ENCODE results near the gene VPS72.

VPS72 gene

GRCh38 chr1:151165738-151166504, 24.1 kb downstream of the VPS72 start, which contains the start of the genes LYSMD1 and SCNM1:
TSS of gene LYSMD1 (minus strand) at chr1:151165902. CDS start at chr1:151165258, 644 bp downstream.
TSS of gene SCNM1 (plus strand) at chr1:151166144. CDS start at chr1:151166153, 9 bp downstream.
- Mint-ChIP-seq H3K27ac (peak within 1 kb of the TSS; percentile 93), H3K27me3 (ENCODE audit: low read depth) (no peaks in the 10 kb centered on the region), H3K36me3 (ENCODE audit: low read depth) (peaks cover 40% of the 10 kb centered on the region), H3K4me1 (ENCODE audit: low read depth) (peaks cover 39% of the 10 kb centered on the region), H3K9me3 (no peaks in the 10 kb centered on the region), H3K4me3 (peak within 1 kb of the TSS; percentile 96)

DNA sequence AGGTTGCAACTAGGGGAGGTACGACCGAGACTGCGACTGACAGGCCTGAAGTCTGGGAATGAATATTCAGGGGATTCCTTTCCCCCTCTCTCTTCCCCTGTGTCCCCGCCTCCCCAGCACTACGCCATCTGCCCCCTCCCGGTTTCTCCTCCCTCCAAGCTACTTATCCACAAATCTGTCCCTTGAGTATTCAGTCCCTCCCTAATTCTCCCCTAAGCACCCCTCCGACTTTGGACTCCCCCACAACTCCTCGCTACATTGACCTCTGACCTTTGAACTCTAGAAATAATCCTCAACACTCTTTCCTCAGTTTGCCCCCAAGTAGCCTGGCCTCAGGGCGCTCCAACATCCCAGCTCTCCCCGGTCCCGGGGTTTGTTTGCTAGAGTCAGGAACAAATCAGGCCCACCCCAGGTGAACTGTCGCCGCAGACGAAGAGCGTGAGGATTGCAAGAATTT, 24.7 kb downstream of the VPS72 start:
- Mint-ChIP-seq H3K27ac (peak overlapping the region; percentile 93), H3K9me3 (no peaks in the 10 kb centered on the region), H3K36me3 (ENCODE audit: low read depth) (peaks cover 37% of the 10 kb centered on the region), H3K4me1 (ENCODE audit: low read depth) (peaks cover 41% of the 10 kb centered on the region), H3K27me3 (ENCODE audit: low read depth) (no peaks in the 10 kb centered on the region), H3K4me3 (peak overlapping the region; percentile 96)

- peaks cover 38% of the 10 kb centered on the region for H3K36me3 Mint-ChIP-seq (ENCODE audit: low read depth)
- peak overlapping the region; percentile 96 for H3K4me3 Mint-ChIP-seq
- no peaks in the 10 kb centered on the region for H3K27me3 Mint-ChIP-seq (ENCODE audit: low read depth)
- peaks cover 42% of the 10 kb centered on the region for H3K4me1 Mint-ChIP-seq (ENCODE audit: low read depth)
- H3K9me3 Mint-ChIP-seq: no peaks in the 10 kb centered on the region
- H3K27ac Mint-ChIP-seq: peak overlapping the region; percentile 93
Measured at GRCh38 chr1:151164732-151165280, 25.2 kb downstream of the VPS72 start.

DNA sequence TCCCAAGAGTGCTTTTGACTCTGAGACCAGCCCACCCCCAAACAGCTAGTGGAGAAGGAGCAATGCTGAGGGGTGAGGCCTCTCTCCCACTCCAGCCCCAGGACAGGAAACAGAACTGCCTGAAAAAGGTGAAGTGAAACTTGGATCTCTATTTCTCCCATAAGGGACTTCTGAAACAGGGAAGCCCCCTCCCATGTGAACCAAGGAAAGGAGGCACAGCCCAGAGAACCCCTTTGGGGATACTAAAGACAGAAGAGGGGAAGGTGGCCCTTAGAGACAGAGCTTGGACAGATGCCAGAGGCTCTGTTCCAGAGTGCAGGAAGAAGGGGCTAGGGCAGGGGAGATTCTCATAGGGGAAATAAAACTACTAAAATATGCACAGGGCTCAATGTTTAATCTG, 30.6 kb downstream of the VPS72 start:
- Mint-ChIP-seq H3K4me3 (peak overlapping the region; percentile 41), H3K27ac (peak overlapping the region; percentile 82), H3K27me3 (ENCODE audit: low read depth) (no peaks in the 10 kb centered on the region), H3K4me1 (ENCODE audit: low read depth) (peaks cover 61% of the 10 kb centered on the region), H3K36me3 (ENCODE audit: low read depth) (peaks cover 35% of the 10 kb centered on the region), H3K9me3 (no peaks in the 10 kb centered on the region)

- Mint-ChIP-seq H3K4me3 (peak overlapping the region; percentile 96), H3K36me3 (ENCODE audit: low read depth) (peaks cover 31% of the 10 kb centered on the region), H3K27ac (peak overlapping the region; percentile 89), H3K27me3 (ENCODE audit: low read depth) (no peaks in the 10 kb centered on the region), H3K9me3 (no peaks in the 10 kb centered on the region), H3K4me1 (ENCODE audit: low read depth) (peaks cover 56% of the 10 kb centered on the region)
Measured at GRCh38 chr1:151158751-151159251, 31.2 kb downstream of the VPS72 start.

DNA sequence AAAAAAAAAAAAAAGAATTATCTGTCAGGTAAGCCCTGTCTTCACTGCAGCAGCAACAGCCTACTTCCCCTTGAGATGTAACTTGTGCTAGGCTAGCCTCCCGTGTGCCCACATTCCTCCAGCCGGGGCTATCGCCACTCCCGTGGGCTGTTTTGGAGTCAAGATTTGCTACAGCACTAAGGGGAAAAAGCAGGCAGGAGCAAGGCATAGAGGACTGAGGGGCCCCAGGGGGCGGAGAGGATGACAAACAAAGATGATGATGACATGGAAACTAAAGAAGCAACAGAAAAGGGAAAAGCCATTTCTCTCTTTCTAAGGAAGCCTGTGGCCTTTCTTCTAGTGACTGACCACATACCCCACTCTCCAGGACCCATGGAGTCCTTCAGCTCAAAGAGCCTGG, 31.7 kb downstream of the VPS72 start:
- Mint-ChIP-seq H3K27me3 (ENCODE audit: low read depth) (no peaks in the 10 kb centered on the region), H3K4me3 (peak overlapping the region; percentile 96), H3K27ac (peak overlapping the region; percentile 89), H3K4me1 (ENCODE audit: low read depth) (peaks cover 55% of the 10 kb centered on the region), H3K9me3 (no peaks in the 10 kb centered on the region), H3K36me3 (ENCODE audit: low read depth) (peaks cover 31% of the 10 kb centered on the region)

DNA sequence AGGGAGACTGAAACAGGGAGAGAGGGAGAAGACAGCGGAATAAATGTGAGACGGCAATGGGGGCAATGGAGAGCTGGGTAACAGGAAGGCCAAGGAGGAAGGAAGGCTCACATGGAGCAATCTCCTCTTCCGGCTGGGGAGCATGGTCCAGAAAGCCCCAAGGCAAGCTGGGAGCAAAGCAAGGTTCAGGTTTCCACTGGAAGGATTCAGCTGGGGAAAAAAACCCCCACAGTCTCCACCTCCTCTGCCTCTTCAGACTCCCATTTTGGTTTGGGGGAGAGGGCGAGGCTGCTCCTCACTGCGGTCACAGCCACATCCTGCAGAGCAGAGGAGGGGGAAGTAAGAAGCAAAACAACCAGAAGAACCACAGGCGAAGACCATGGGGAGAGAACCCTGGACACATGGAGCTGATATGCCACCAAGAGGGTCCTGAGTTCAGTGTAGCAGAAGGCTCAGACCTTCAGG, 32.9 kb downstream of the VPS72 start:
- Mint-ChIP-seq H3K36me3 (ENCODE audit: low read depth) (peaks cover 31% of the 10 kb centered on the region), H3K9me3 (no peaks in the 10 kb centered on the region), H3K27ac (peak overlapping the region; percentile 89), H3K27me3 (ENCODE audit: low read depth) (no peaks in the 10 kb centered on the region), H3K4me1 (ENCODE audit: low read depth) (peaks cover 48% of the 10 kb centered on the region), H3K4me3 (peak overlapping the region; percentile 96)

DNA sequence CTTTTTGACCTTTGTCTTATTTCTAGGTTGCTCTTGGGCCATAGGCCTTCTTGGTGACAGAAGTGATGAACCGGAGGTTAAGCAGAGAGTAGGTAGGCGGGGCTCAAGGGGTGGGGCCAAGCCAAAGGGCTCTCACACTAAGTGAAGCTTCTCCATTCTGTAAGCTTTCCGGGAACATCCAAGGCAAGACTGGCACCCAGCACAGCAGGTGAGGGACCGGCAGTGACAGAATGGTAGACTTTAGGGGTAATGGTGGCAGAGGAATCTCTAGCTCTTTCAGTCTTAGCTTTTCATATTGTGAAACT, 33.5 kb downstream of the VPS72 start, which contains the start of gene TNFAIP8L2:
Gene TNFAIP8L2 (plus strand): TSS at position 135 of the 305 bp plus-strand sequence. CDS start 2,049 bp downstream, outside the sequence.
- Mint-ChIP-seq H3K27me3 (ENCODE audit: low read depth) (no peaks in the 10 kb centered on the region), H3K4me1 (ENCODE audit: low read depth) (peaks cover 41% of the 10 kb centered on the region)

DNA sequence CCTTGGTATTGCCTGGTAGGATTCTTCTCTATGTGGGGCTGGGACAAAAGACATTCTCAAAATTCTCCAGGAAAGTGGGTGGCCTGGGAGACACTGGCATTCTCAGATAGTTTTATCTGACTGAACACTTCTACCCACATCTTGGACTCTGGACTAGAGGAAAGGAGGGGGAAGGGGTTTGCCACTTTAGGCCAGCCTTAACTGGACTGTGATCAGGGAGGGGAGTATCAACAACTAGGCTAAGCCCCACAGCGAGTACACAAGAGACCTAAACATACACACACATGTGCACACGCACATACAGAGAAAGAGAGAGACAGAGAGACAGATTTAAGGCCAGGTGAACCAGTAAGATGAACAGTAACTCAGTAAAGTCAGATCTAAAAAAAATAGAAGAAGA, 42.3 kb downstream of the VPS72 start:
- Mint-ChIP-seq H3K27me3 (ENCODE audit: low read depth) (peaks cover 20% of the 10 kb centered on the region), H3K4me3 (peak overlapping the region; percentile 93), H3K27ac (no peak overlapping the region), H3K9me3 (no peaks in the 10 kb centered on the region), H3K4me1 (ENCODE audit: low read depth) (peaks cover 11% of the 10 kb centered on the region), H3K36me3 (ENCODE audit: low read depth) (peaks cover 2% of the 10 kb centered on the region)

More for the DNA sequence above, 33.5 kb downstream of the VPS72 start, which contains the start of gene TNFAIP8L2:
- Mint-ChIP-seq H3K36me3 (ENCODE audit: low read depth) (peaks cover 31% of the 10 kb centered on the region), H3K27ac (peak within 1 kb of the TSS; percentile 89), H3K9me3 (no peaks in the 10 kb centered on the region), H3K4me3 (peak within 1 kb of the TSS; percentile 96)

- H3K4me3 Mint-ChIP-seq: peak overlapping the region; percentile 93
- peak overlapping the region; percentile 32 for H3K27ac Mint-ChIP-seq
- H3K4me1 Mint-ChIP-seq (ENCODE audit: low read depth): peaks cover 11% of the 10 kb centered on the region
- peaks cover 20% of the 10 kb centered on the region for H3K27me3 Mint-ChIP-seq (ENCODE audit: low read depth)
- H3K36me3 Mint-ChIP-seq (ENCODE audit: low read depth): peaks cover 2% of the 10 kb centered on the region
- no peaks in the 10 kb centered on the region for H3K9me3 Mint-ChIP-seq
Measured at GRCh38 chr1:151147132-151147503, 42.9 kb downstream of the VPS72 start.

GRCh38 chr1:151146412-151147131, 43.4 kb downstream of the VPS72 start, which contains the start of gene SEMA6C:
TSS of gene SEMA6C (minus strand) at chr1:151146631. CDS start at chr1:151142621, 4,010 bp downstream.
- Mint-ChIP-seq H3K4me1 (ENCODE audit: low read depth) (peaks cover 11% of the 10 kb centered on the region), H3K36me3 (ENCODE audit: low read depth) (peaks cover 2% of the 10 kb centered on the region), H3K9me3 (no peaks in the 10 kb centered on the region), H3K27me3 (ENCODE audit: low read depth) (peaks cover 20% of the 10 kb centered on the region), H3K4me3 (peak within 1 kb of the TSS; percentile 93), H3K27ac (peak within 1 kb of the TSS; percentile 53)

GRCh38 chr1:151146072-151146411, 44.0 kb downstream of the VPS72 start:
- Mint-ChIP-seq H3K27me3 (ENCODE audit: low read depth) (peaks cover 20% of the 10 kb centered on the region), H3K4me3 (peak overlapping the region; percentile 93), H3K27ac (no peak overlapping the region), H3K9me3 (no peaks in the 10 kb centered on the region), H3K36me3 (ENCODE audit: low read depth) (peaks cover 2% of the 10 kb centered on the region), H3K4me1 (ENCODE audit: low read depth) (peaks cover 11% of the 10 kb centered on the region)

- Mint-ChIP-seq H3K4me1 (ENCODE audit: low read depth) (peaks cover 11% of the 10 kb centered on the region), H3K4me3 (peak overlapping the region; percentile 93), H3K36me3 (ENCODE audit: low read depth) (peaks cover 2% of the 10 kb centered on the region), H3K9me3 (no peaks in the 10 kb centered on the region), H3K27me3 (ENCODE audit: low read depth) (peaks cover 20% of the 10 kb centered on the region), H3K27ac (no peak overlapping the region)
Measured at GRCh38 chr1:151145304-151146071, 44.5 kb downstream of the VPS72 start.

Data from T-helper 1 cell treated with Interleukin-12 subunit alpha and Interleukin-12 subunit beta and Interleukin-4 antibody, amounts not matched to agents 30 μg/mL and 1 μg/mL, for 36 hours (primary cell).